ENCODE measurements around the gene DGCR2.
"Not testable (repeated sequence)": the region's sequence is repeated elsewhere in the genome, so short reads cannot be mapped to it uniquely, and the experiment has no call there.

Gene DGCR2, protein sequence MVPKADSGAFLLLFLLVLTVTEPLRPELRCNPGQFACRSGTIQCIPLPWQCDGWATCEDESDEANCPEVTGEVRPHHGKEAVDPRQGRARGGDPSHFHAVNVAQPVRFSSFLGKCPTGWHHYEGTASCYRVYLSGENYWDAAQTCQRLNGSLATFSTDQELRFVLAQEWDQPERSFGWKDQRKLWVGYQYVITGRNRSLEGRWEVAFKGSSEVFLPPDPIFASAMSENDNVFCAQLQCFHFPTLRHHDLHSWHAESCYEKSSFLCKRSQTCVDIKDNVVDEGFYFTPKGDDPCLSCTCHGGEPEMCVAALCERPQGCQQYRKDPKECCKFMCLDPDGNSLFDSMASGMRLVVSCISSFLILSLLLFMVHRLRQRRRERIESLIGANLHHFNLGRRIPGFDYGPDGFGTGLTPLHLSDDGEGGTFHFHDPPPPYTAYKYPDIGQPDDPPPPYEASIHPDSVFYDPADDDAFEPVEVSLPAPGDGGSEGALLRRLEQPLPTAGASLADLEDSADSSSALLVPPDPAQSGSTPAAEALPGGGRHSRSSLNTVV
- long read RNA-seq, donor 1, full-length matches to known transcripts: 8 of 14 reads
- long read RNA-seq, donor 1, partial matches to known transcripts: 0 of 14 reads
- long read RNA-seq, donor 1, other reads (novel, unspliced or antisense): 6 of 14 reads
- long read RNA-seq, donor 2, full-length matches to known transcripts: 3 of 9 reads
- long read RNA-seq, donor 2, partial matches to known transcripts: 6 of 9 reads
- long read RNA-seq, donor 2, other reads (novel, unspliced or antisense): 0 of 9 reads
- long read RNA-seq, donor 3, full-length matches to known transcripts: 2 of 9 reads
- long read RNA-seq, donor 3, partial matches to known transcripts: 7 of 9 reads
- long read RNA-seq, donor 3, other reads (novel, unspliced or antisense): 0 of 9 reads
- long read RNA-seq, donor 4, full-length matches to known transcripts: 1 of 6 reads
- long read RNA-seq, donor 4, partial matches to known transcripts: 5 of 6 reads
- long read RNA-seq, donor 4, other reads (novel, unspliced or antisense): 0 of 6 reads
- long read RNA-seq, donor 5, full-length matches to known transcripts: 9 of 9 reads
- long read RNA-seq, donor 5, partial matches to known transcripts: 0 of 9 reads
- long read RNA-seq, donor 5, other reads (novel, unspliced or antisense): 0 of 9 reads
- long read RNA-seq, donor 6, full-length matches to known transcripts: 7 of 27 reads
- long read RNA-seq, donor 6, partial matches to known transcripts: 20 of 27 reads
- long read RNA-seq, donor 6, other reads (novel, unspliced or antisense): 0 of 27 reads
- long read RNA-seq, donor 7, full-length matches to known transcripts: 14 of 62 reads
- long read RNA-seq, donor 7, partial matches to known transcripts: 38 of 62 reads
- long read RNA-seq, donor 7, other reads (novel, unspliced or antisense): 10 of 62 reads
- long read RNA-seq, donor 8, full-length matches to known transcripts: 7 of 55 reads
- long read RNA-seq, donor 8, partial matches to known transcripts: 48 of 55 reads
- long read RNA-seq, donor 8, other reads (novel, unspliced or antisense): 0 of 55 reads

DNA sequence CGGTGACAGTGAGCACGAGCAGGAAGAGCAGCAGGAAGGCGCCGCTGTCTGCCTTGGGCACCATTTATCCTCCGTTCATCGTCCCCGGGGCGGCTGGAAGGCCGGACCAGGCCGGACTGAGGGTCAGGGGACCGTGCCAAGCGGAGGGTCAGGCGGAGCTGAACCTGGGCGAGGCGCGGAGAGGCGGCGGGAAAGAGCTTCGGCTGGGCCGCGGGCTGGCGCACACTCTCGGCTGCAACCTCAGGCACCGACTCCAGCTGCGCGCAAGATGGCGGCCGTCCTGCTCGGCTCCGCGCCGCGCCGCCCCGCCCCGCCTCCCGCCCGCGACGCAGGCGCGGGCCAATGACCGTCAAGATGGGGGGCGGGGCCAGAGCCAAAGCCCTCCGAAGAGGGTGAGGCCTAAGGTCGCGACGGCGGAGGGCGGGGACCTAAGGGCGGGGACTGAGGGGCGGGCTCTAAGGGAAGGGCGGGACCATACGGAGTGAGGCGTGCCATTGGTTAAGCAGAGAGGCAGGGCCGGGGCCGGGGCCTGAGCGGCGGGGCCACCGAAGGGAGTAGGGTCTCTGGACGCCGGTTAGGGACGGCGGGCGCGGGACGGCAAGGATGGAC lies at the start of gene DGCR2:
Gene DGCR2 (minus strand): TSS at position 270 of the 609 bp plus-strand sequence. CDS start 206 bp downstream, at position 64.
- peak; percentile 92 for DNase-seq

DNA sequence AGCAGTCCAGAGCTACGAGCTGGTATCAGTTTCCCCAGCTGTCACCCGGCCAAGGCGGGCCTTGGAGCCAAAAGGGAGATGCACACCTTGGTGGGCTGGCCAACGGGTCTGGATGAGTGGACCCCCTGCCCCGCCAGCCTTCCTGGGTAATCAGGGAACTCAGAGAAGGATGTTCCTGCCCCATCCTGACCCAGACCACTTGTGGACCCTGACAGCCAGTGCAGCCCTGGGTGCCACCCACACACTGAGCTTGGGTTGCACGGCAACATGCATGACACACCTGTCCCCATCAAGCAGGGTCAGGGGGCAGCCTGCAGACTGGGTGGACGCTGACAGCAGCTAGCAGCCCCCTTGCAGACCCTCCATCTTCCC lies 47.7 kb upstream of the DGCR2 start:
- DNase-seq: no peak

DNA sequence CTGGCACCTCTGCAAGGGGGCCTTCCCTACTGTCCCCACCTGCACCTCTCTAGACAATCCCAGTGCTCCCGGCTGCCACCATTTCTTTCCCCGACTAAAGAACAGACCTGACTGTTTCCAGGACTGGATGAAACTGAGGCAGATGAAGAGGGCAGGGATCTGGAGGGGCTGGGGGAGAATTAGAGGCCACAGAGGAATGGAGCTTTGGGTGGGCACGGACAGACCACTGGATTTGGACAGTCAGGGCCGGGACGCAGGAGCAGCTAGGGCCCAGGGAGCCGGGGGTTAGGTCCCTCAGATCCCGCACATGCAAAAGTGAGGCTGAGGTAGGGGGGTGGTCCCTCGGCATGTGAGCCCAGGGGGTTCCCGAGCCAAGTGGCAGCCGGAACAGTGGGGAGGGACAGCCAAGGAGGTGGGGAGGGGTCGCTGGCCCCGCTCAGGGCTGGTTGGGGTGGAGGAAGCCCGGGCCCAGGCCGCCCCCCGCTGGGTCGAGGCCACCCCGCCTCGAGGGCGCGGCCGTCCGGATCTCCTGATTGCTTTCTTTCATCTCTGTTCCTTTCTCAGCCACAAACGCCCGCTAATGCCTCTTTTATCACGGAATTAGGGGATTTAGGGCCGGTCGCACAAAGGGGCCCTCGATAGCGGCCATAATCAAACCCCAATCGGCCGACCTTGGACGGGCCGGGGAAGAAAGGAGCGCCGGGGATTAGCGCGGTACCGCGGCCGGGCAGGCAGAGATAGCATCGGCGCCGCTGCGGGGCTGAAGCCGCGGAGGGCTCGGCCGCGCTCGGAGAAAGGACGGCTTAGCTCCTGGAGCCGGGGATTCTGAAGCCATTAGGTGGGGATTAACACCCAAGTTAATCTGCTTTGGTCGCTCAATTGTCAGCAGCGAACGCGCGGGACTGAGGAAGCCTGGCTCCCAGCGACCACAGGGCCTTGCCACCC lies 47.1 kb upstream of the DGCR2 start:
- DNase-seq: no peak

DNA sequence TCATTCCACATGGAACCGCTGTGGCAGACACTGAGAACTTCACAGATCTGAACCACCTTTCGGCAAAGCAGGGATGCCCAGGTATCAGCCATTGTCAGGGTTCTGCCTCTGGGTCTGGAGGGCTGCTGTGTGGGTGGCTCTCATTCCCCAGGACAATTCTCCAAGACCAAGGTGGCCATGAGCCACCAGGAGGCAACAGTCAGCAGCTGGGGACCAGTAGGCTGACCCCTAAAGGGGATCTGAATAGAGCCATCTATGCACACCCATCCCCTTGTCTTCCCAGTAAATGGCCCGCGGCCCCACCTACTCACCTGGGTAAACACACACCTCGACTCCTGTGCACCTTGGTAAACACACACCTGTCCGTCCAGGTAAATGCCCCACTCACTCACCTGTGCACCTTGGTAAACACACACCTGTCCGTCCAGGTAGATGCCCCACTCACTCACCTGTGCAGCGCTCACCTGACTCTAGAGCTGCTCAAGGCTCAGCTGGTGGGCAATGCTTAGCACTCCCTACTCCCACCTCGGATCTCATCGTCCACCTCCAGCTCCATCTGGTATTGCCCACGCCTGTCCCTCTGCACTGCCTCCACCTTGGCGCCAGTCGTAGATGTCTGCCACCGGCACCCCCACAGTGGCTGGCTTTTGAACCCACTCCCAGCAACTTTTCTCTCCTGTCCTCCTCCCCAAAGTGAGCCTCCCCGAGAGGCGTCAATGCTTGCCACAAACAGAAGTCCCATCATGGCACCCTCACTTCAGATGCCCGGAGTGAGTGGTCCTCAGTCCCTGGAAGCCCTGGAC lies 46.1 kb upstream of the DGCR2 start:
- DNase-seq: no peak

DNA sequence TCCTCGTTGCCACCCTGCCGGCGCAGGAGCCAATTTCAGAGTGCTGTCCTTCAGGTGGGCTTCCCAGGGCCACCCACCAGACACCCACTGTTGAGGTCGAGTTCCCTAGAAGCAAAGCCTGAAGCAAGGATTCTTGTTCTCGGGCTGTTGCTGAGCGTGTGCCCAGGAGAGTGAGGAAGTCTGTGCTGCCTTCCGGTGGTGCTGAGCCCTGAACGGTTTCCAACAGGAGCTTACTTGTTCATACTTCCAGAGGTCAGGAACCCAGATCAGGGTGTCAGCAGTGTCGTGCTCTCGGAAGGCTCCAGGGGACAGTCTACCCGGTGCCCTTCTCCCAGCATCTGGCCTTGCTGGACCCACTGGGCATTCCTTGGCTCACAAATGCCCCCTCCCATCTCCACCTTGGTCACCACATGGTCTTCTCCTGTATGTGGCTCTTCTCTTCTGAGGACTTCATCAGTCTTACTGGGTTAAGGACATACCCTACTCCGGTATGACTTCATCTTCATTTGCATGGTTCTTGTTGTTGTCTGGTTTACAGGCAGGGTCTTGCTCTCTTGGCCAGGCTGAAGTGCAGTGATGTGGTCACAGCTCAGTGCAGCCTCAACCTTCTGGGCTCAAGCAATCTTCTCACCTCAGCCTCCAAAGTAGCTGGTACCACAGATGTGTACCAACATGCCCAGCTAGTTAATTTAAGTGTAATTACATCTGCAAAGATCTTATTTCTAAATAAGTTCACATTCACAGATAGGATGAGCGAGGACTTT lies 45.1 kb upstream of the DGCR2 start:
- DNase-seq: no peak

DNA sequence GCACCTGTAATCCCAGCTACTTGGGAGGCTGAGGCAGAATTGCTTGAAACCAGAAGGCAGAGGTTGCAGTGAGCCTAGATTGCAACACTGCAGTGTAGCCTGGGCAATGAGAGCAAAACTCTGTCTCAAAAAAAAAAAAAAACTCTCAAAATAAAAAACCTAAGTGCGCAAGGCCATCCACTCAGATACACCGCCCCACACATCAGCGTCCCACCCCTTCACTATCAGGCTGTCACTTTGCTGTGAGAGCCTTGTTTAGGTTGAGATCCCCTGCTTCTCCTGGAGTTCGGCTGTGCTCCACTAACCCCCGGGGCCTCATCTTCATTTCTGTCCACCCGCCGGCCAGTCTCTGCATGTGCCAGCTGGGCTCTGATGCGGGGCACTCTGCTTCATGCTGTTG lies 44.2 kb upstream of the DGCR2 start:
- no peak for DNase-seq

DNA sequence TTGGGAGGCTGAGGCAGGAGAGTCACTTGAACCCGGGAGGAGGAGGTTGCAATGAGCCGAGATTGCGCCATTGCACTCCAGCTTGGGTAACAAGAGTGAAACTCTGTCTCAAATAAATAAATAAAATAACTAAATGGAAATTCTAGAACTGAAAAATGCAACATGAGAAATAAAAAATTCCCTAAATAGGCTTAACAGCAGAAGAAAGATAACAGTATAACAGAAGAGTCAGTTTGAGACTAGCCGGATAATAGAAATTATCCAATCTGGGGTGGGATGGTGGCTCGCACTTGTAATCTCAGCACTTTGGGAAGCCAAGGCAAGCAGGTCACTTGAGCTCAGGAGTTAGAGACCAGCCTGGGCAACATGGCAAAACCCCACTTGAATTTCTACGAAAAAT lies 42.2 kb upstream of the DGCR2 start:
- DNase-seq: no peak

DNA sequence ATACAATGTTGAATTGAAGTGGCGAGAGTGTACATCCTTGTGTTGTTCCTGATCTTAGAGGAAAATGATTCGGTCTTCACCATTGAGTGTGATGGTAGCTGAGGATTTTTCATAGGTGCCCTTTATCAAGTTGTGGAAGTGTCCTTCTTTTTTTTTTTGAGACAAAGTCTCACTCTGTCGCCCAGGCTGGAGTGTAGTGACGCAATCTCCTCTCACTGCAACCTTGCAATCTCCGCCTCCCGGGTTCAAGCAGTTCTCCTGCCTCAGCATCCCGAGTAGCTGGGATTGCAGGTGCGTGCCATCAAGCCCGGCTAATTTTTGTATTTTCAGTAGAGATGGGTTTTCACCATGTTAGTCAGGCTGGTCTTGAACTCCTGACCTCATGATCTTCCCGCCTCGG lies 36.4 kb upstream of the DGCR2 start:
- DNase-seq: not testable (repeated sequence)

DNA sequence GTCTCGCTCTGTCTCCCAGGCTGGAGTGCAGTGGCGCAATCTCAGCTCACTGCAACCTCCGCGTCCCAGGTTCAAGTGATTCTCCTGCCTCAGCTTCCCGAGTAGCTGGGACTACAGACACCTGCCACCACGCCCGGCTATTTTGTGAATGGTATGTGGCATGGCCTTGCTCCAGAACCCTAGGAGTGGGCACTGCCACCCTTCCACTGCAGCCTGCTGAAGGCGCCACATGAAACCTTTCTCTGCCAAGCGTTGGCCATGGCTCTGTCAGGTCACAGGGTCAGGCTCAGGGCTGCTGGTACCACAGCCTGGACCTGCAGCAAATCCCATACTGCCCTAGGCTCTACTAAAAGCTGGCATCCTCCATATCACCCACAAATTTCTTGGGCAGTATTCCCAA lies 33.9 kb upstream of the DGCR2 start:
- not testable (repeated sequence) for DNase-seq

DNA sequence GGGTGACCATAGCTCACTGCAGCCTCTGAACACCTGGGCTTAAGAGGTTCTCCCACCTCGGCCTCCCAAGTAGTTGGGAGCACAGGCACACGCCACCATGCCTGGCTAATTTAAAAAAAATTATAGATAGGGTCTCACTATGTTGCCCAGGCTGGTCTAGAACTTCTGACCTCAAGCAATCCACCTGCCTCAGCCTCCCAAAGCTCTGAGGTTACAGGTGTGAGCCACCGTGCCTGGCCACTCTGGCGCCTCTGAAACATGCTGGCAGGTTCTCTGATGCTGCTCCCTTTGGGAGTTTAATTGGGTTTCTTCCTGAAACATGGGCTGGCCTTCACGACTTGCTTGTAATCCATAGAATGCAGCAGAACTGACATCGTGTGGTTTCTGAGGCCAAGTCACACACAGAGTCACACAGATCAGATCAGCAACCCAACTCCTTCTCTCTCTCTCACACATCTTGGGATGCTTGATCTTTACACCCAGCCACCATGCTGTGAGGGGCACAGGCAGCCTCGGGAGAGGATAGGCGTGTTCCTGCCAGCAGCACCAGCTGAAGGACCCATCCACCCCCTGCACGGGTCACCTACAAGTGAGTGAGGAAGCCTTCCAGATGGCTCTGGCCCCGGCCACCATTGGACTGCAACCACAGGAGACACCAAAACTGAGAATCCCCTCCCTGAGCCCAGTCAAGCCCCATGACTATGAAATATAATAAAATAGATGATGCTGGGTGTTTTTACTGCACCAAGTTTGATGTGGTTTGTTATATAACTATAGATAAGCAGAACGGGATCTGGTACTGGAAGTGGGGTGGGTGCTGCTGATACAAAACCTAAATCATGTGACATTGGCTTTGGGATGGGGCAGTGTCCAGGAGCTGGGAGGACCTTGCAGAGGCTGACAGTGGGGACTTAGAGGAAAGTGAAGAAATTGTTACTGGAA lies 31.0 kb upstream of the DGCR2 start:
- DNase-seq: no peak

DNA sequence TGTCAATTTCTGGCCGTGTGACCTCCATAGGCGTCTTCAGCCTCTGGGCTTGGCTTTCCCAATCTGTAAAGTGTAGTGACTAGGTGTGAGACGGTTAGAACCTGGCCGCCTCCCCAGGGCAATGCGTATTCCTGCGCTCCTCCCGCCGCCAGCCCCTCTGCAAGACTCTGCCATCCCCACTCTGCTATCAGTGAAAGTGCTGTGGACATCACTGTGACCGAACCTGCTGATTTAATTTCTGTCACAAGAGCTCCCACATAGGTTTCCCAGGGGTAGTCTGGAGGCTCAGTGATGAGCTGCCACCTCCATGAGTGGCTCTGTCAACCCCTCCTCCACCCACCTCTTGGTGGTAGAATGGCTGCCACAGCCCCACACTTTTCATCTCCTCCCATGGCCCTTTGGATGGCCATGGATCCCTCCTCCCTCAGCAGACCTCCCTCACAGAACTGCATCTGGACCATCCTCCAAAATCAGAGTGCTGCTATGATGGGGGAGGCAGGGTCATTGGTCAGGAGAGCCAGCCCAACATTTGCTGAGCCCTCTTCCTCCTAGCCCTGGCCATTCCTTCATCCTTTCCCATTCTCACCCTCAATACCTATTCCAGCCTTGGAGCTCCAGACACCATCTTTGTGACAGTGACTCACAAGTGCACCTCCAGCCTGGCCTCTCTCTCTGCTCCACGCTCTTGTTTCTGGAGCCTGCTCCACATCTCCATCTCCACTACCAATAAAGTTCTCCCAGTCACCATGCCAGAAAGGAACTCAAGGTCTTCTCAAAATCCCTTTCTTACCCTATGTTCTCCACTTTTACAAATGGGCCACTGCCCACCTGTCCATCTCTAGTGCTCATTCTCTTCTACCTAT lies 29.3 kb upstream of the DGCR2 start:
- no peak for DNase-seq

DNA sequence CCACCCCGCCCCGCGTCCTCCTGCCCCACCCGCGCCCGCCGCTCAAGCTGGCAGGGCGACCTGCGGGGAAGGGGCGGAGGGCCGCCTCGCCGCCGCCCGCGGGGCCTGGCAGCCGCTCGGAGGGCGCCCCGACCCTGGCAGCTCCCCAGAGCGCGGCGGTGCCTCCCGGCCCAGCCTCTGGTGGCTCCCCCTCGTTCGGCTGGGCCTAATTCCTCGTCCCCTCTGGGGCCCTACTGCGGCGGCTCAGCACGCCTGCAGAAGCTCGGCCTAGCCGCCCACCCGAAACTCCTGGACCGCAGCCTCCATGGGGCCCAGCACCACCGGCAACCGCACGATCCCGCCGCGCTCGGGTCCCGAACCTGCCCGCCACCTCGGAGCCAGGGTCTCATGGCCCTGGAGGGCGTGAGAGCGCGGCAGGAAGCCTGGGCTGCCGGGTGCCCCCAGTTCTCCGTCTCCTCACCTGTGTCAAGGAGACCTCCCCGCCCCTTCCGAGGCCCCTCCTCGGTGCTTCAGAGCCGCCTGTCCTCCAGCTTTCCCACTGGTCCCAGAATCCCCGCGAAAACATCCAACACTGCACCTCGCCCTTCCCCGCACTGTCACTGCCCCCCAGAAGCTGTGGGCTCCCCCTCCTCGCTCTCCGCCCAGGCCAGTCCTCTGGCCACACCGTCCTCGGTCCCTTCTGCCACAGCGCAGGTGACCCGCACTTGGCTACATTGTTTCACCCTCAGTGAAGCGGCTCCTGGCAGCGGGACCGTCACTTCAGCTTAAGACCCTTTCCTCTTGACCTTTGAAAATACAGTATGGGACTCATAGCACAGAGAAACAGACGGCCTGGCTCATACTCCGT lies 28.5 kb upstream of the DGCR2 start:
- DNase-seq: no peak

DNA sequence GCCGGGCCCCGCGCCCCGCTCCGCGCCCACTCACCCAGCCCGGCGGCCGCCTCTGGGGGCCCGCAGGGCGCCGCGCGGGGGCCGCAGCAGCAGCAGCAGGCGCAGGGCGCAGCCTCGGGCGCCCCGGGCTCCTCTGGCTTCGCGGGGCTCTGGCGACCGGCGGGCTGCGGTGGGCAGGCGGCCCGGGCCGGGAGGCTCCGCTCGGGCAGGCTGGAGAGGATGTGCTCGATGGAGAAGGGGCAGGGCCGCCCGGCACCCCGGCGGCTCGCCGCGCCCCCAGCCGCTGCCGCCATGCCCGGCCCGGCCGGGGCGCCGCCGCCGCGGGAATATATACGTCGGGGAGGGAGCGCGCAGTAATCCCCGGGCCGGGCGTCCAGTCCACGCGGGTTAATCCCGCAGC lies 27.8 kb upstream of the DGCR2 start, which contains the start of gene GSC2:
Gene GSC2 (minus strand): TSS at position 302 of the 400 bp plus-strand sequence. CDS start 9 bp downstream, at position 293.
- no peak for DNase-seq

DNA sequence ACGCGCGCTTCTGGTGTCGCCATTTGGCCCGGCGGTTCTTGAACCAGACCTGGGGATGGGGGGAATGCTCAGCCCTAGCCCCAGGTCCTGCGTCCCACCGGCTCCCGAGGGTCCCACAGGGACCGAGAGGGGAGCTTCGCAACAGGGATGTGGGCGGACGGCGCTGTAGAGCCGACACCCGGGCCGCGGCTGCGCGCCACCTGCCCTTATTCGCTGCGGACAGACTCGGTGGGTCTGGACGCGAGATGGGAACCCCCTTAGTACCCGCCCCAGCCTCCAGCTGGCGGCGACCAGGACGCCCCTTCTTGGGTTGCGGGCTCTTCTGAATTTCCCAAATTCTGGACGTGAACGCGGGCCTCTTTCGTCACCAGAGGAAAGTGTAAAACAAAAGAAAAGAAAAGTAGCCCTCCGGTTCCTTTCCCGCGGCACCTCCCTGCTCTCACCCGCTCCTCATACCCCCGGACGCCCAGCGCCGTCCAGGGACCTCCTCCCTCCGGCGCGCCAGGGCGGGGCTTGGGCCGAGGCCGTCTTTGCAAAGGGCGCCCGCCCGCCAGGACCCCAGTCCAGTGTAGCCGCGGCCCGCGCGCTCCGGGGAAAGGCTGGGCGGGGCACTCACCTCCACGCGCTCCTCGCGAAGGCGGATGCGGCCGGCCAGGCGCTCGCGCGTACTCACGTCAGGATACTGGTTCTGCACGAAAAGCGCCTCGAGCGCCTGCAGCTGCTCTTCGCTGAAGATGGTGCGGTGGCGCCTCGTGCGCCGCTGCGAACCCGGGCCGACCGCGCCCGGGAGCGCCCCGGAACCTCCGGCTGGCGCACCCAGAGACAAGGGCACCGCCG lies 27.1 kb upstream of the DGCR2 start:
- DNase-seq: peak; percentile 50
